GM19395 (cell line): Measurements from ENCODE around the gene SUSD4.

Experiments
- ATAC-seq: cut with Tn5 transposase; IDR thresholded peaks from one replicate; pipeline ENCODE4 v1.9.1; 2021; ENCODE audit warnings: mild to moderate bottlenecking, moderate library complexity; ENCODE audit not compliant: unreplicated experiment

SUSD4 gene

DNA sequence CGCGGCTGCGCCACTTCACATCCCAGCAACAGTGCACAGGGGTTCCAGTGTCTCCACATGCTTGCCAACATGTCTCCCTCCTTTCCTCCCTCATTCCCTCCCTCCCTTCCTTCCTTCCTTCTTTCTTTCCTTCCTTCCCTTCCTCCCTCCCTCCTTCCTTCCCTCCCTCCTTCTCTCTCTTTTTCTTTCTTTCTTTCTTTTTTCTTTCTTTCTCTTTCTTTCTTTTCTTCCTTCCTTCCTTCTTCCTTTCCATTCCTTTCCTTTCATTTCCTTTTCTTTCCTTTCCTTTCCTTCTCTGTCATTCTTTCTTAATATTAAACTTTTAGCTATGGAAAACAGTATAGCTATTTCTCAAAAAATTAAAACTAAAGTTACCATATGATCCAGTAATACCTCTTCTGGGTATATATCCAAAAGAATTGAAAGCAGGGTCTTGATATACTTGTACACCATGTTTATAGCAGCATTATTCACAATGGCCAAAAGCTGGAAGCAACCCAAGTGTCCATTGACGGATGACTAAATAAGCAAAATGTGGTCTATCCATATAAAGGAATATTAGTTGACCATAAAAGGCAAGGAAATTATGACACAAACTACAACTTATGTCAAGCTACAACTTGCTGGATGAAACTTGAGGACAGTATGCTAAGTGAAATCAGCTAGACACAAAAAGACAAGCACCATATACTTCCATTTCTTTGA lies 165.9 kb downstream of the SUSD4 start:
- no peak for ATAC-seq

DNA sequence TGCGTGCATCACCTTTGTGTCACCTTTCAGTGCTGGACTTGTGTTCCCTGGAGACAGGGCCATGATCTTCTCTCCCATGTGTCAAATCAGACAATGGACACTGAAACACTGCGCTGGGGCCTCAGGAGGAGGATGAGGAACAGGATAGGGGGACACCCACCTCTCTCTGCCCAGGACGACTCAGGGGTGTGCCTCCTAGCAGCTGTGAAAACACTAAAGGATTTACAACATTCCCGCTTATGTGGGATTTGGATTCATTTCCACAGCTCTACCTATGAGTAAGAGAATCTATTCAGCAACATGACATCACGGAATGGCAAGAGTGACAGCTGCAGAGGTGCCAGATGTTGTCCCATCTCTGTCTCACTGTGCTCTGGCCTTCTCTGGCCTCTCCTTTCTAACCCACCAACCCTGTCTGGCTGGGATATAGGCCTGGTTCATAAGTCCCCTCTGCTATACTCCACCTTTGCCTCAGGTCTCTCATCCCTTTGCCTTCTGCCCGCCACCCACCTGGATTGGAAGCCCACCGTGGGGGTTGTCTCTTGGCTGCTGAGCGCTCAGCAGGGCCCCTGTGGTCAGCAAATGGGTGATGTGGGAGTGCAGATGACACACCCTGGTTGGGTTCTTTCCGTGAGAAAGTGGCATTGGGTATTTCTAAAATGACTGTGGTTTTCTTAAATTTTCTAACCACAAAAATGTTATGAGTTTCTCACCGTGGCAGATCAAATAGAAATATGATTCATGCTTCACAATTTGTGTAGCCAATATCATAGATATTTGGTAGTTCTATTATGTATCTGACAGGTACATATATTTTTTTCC lies 173.9 kb downstream of the SUSD4 start:
- no peak for ATAC-seq

DNA sequence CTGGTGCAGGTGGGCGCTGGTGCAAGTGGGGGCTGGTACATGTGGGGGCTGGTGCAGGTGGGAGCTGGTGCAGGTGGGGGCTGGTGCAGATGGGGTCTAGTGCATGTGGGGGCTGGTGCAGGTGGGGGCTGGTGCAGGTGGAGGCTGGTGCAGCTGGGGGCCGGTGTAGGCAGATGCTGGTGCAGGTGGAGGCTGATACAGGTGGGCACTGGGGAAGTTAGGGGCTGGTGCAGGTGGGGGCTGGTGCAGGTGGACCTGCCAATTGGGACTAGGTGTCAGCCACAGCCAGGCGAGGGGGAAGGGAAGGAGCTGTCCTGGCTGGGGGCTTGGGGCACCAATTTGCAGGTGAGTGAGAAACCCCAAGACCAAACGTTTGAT lies 174.5 kb downstream of the SUSD4 start:
- no peak for ATAC-seq

DNA sequence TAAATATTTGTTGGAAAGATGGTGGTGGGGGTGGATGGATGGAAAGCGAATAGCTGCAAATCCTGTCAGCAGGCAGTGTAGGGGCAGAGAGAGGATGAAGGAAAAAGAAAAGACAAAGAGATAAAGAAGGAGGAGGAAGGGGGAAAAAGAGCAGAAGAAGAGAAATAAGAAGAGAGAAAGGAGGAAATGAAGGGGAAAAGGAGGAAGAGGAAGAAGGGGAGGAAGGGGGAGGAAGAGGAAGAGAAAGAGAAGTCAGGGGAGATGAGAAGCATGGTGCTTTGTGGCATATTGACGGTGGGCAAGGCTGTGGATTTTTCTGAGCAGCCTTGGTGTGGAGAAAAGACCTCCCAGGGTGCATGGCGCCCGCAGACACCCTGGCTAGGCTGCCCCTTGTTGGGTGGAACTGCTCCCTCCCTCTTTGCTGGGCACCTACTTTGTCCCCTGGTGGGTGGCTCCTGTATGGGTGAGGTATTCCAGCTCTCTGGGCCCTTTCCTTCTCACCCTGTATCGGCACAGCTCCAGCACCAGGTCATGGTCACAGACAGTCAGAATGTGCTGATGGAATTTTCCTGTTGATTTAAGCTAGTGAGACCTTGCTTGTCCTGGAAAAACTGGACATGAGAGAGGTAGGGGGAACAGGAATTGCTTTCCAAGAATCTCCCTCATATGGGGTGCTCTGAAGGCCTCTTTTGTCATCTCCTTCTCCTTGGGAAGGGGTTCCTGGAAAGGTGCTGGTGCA lies 175.2 kb downstream of the SUSD4 start:
- ATAC-seq, result no peak

DNA sequence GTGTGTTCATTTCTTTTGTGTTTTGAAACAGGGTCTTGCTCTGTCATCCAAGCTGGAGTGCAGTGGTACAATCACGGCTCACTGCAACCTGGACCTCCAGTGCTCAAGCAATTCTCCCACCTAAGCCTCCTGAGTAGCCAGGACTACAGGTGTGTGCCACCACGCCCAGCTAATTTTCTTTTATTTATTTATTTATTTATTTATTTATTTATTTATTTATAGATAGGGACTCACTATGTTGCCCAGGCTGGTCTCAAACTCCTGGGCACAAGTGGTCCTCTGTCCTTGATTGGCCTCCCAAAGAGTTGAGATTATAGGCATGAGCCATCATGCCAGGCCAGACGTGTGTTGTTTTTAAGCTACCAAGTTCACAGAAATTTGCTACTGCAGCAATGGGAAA lies 177.2 kb downstream of the SUSD4 start:
- no peak for ATAC-seq

DNA sequence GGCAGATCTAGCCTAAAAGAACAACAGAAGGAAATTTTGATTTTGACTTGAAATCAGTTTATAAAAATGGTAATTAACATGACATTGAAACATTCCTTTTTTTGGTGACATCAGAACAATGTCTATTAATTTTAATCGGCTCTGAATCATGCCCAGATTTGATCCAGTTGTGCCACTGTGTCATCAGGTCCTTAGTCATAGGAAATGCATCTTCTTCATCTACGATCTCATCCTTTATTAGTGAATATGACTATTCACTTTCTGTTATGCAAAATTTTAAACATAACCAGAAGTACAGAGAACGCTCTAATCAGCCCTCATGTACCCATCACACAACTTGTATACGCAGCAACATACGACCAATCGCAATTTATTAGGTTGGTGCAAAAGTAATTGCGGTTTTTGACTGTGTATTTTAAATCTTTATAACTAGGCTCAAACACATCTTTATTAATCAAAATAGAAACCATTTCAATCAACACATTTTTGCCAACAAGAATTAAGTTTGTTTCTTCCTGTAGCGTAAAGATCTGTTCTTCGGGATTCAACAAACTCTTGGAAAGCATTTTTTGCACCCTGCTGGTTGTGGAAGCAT lies 180.6 kb downstream of the SUSD4 start:
- ATAC-seq, result no peak

DNA sequence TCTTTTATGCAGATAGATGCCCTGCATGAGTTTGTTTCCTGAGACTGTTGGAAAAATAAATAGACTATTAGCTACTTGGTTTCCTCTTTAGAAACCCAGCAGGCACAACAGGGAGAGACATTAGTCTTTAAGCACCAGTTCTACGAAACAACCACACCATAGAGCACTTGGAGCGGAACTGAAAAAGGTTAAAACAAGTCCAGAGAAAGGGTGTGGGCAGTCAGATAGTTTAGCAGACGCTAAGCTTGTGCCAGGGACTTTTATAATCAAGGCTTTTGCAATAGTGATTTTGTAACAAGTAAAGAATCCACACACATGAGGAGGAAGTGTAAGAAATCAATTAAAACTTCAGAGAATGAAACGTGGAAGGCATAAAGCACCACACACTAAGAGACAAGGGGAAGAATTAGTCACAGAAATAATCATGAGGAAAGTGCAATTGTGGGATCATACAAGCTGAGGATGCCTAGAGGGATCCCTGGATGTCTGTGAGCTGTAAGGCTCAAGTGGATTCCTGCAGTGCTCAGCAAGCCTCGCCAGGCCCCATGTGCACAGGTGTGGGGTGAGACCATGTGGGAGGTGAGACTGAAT lies 183.2 kb downstream of the SUSD4 start:
- ATAC-seq, result no peak

DNA sequence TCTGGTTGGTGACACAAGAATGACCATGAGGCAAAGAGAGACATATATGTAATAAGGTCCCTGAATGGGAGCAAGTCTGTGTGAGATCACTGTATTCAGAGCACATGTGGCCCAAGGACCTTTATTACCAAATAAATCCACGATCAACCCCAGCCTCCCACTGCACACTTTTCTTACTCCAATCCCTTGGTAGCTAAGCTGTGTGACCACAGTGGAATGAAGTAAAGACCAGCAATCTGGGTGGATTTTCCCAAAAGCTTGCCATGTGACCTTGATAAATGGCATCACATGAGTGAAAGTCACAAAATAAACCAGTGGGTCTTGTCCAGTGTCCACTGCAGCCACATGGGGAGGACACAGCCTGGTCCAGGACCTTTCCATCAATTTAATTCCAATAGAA lies 184.2 kb downstream of the SUSD4 start:
- ATAC-seq, result no peak

DNA sequence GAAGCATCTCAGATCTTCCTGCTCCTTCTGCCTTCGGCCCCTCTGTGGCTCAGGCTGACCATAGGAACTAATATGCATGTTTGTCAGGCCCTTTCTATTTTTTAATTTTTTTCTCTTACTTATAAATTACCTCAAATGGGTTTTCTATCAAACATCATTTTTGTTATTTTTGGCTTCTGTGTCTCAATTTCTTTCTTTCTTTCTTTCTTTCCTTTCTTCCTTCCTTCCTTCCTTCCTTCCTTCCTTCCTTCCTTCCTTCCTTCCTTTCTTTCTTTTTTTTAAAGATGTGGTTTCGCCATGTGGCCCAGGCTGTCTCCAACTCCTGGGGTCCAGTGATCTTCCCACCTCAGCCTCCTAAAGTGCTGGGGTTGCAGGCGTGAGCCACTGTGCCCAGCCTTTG lies 184.7 kb downstream of the SUSD4 start:
- ATAC-seq, result no peak

DNA sequence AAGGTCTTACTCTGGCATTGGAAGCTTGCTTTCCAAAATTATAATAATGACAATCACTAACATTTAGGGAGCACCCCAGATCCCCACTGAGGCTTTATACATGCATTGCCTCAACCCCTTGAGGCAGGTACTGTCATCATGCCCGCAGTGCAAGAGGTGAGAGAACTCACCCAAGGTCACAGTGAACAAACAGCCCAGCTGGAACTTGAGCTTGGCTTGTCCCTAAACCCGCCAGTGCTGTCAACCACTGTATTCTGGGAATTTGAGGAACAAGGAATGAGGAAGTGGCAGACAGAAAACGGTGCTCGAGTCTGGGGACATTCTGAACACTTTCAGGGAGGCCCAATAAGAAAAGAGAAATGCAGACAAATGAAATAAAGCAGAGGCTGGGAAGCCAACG lies 186.3 kb downstream of the SUSD4 start:
- no peak for ATAC-seq

DNA sequence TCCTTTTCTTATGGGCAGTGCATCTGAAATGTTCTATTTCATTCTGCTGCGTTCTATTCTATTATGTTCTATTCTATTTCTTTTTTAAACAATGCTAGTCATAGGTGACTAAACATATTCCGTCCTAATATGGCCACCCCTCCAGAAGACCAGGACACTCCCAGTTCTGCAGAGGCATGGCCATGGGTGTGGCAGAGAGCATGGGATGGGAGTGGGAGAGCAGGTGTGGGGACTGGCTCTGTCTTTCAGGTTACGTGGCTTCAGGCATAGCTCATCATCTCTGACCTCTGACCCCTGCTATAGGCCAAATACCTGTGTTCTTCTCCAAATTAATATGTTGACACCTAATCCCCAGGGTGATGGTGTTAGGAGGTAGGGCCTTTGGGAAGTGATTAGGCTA lies 187.5 kb downstream of the SUSD4 start:
- ATAC-seq, result no peak

DNA sequence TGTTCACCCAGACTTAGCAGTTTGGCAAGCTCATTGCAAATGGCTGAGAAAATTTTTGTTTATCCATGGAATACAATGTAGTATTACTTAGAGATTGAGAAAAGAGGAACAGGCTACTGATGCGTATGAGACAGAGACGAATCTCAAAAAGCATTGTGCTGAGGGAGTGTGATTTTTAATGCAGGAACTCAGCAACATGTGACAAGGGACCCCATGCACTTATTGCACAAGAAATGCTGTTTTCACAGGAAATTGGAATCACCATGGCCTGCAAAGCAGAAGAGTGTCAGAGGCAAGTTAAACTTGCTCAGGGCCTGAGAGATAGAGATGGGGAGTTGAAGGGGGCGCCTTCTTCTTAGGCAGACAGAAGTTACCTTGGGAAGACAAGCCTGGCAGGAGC lies 188.3 kb downstream of the SUSD4 start:
- ATAC-seq, result no peak

DNA sequence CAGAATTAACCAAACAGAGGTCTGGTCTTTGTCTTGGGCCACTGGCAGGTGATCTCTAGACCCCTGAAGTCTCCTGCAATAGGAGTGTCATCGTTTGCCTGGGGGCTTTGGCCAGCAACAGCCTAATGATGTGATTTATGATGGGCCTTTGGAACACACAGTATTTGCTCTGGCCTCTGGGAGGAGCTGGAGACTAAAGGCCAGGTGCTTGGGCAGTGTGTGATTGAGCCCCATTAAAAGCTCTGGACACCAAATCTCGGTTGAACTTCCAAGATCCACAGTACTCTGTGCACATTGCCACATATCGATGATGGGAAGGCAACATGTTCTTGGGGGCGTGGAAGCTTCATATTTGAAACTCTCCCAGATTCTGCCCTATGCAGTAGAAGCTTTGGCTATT lies 188.9 kb downstream of the SUSD4 start:
- no peak for ATAC-seq
